ENCODE results near the gene PDPR.
"Not testable (repeated sequence)": the region's sequence is repeated elsewhere in the genome, so short reads cannot be mapped to it uniquely, and the experiment has no call there.

The PDPR gene

DNA sequence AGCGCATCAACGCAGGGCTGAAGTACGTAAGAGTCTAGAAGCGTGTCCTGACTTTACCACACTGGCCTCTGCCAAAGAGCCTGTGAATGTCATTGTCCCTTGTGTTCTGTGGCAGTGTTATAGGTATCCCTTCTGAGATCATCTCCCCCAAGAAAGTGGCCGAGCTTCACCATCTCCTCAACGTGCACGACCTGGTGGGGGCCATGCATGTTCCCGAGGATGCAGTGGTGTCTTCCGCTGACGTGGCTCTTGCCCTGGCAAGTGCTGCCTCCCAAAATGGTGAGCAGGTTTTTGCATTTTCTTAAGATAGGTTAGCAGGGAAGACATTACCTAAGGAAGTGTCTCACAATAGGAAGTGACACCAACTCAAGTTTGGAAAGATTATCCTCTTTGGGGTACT lies 14.7 kb downstream of the PDPR start:
- not testable (repeated sequence) for DNase-seq

DNA sequence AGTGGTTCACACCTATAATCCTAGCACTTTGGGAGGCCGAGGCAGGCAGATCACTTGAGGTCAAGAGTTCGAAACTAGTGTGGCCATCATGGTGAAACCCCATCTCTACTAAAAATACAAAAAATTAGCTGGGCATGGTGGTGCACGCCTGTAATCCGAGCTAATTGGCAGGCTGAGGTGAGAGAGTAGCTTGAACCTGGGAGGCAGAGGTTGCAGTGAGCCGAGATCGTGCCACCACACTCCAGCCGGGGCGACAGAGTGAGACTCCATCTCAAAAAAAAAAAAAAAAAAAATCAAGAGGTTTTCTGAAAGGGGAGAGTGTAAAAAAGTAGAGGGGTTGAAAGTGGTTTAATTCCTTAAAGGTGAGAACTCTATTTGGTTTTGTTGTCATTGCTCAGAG lies 21.7 kb downstream of the PDPR start:
- not testable (repeated sequence) for DNase-seq

DNA sequence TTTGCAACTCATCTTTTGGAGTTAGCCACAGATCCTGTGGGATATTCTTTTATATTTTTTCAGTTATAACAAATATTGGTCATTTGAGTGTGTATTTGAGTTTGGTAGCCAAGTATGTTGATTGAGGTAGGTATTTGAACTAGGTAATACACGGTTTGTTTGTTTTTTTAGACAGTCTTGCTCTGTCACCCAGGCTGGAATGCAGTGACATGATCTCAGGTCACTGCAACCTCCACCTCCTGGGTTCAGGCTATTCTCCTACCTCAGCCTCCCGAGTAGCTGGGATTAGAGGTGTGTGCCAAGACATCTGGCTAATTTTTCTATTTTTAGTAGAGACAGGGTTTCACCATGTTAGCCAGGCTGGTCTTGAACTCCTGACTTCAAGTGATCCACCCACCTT lies 22.5 kb downstream of the PDPR start:
- DNase-seq = not testable (repeated sequence)

DNA sequence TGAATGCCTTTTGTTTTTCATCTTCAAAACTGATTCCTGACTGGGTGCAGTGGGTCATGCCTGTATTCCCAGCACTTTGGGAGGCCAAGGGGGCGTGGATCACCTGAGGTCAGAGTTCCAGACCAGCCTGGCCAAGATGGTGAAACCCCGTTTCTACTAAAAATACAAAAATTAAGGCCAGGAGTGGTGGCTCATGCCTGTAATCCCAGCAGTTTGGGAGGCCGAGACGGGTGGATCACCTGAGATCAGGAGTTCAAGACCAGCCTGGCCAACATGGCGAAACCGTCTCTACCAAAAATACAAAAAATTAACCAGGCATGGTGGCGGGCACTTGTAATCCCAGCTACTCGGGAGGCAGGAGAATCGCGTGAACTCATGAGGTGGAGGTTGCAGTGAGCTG lies 28.6 kb downstream of the PDPR start:
- DNase-seq = not testable (repeated sequence)

DNA sequence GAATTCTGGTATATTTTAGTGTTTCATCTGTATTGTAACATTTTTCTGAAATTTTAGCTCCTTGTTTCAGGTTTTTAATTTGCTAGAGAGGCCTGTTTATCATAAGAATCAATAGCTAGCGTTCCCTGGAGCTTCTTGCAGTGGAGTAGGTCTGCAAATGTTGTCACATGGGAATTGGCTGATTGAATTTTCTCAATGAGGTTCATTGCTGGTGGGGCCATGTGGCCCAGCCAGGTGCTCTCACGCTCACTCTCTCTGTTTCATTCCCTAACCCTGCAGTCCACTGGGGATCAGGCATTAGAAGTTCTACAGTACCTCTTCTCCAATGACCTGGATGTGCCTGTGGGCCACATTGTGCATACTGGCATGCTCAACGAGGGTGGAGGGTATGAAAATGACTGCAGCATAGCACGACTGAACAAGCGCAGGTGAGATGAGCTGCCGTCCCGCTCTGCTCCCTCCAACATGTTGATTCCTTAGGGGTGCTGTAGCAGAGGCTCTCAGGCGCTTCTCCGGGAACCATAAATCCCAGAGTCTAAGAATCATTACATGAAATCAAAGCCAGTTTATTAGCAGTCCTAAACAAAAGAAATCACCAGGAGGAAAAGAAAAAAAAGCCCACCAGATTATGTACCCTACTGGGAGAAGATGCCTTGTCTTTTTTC lies 29.2 kb downstream of the PDPR start:
- DNase-seq = not testable (repeated sequence)

DNA sequence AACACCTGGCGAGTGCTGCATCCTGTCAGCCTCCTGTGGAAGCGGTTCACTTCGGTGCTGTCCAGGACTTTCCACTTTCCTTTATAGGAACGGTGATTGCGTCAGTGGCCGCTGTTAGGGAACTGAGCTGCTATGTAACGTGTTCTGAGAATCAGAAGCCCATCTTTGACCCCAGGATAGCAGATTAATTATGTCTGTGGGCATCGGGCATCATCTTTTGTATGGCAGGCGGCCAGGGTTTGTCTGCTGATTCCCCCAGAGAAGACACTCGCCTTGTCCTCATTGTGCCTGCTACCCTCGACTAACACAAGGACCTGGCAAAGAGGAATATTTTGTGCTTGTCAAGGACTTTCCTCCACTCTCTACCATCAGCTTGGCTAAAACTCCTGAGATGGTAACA lies 33.7 kb downstream of the PDPR start:
- DNase-seq = not testable (repeated sequence)

DNA sequence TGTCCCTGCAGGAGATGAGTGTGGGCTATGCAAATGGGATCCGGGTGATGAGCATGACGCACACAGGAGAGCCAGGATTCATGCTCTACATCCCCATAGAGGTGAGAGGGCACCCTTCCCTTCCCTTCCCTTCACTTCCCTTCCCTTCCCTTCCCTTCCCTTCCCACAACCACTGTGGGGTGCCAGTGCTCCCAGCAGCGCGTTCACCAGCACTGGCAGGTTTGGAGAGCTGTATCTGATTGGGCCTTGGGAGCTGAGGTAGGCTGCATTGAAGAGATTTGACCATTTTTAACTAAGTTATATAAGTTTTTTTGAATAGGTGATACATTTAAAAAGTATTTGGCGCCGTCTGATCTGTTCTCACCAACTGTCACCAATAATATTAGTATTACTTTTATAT lies 34.3 kb downstream of the PDPR start:
- not testable (repeated sequence) for DNase-seq

DNA sequence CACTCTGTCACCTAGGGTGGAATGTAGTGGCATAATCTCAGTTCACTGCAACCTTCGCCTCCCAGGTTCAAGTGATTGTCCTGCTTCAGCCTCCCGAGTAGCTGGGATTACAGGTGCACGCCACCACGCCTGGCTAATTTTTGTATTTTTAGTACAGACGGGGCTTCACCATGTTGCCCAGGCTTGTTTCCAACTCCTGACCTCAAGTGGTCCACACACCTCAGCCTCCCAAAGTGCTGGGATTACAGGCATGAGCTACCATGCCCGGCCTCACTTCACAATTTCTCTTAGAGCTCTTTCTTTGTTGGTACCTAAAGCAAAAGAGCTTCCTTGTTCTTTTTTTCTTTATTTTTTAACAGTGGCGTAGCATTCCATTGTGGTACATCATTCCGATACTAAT lies 35.2 kb downstream of the PDPR start:
- not testable (repeated sequence) for DNase-seq

DNA sequence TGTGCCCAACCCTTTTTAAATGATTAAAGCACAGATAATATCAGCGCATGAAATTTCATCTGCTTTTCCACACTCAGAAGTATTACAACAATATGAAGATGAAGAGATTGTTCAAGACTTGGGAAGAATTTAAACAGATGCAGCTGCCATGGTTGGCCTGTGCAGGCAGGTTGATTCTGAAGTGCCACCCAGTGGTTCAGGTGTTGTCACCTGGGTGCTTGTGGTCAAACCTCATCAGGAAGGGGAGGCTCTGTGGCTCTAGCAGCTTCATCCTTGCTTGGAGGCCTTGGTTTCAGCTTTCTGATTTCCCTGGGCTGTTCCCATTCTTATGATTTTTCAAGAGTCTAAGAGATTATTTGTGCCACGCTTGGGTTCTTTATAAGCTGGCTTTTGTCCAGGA lies 37.3 kb downstream of the PDPR start:
- no peak for DNase-seq

DNA sequence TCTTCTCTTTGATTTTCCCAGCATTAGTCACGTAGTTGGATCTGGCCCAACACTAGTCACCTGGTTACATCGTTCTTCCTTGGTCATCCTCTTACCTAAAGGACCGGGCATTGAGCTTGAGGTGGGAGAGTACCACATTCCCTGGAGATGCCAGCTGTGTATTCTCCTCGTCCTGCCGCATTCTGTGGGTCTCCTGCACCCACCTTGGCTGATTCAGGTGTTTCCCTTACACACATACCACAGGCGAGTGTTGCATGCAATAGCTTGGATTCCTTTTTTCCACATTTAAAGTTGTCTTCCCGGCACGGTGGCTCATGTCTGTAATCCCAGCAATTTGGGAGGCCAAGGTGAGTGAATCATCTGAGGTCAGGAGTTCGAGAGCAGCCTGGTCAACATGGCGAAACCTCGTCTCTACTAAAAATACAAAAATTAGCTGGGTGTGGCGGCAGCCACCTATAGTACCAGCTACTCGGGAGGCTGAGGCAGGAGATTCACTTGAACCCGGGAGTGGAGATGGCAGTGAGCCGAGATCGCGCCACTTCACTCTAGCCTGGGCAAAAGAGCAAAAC lies 37.9 kb downstream of the PDPR start:
- DNase-seq = no peak

DNA sequence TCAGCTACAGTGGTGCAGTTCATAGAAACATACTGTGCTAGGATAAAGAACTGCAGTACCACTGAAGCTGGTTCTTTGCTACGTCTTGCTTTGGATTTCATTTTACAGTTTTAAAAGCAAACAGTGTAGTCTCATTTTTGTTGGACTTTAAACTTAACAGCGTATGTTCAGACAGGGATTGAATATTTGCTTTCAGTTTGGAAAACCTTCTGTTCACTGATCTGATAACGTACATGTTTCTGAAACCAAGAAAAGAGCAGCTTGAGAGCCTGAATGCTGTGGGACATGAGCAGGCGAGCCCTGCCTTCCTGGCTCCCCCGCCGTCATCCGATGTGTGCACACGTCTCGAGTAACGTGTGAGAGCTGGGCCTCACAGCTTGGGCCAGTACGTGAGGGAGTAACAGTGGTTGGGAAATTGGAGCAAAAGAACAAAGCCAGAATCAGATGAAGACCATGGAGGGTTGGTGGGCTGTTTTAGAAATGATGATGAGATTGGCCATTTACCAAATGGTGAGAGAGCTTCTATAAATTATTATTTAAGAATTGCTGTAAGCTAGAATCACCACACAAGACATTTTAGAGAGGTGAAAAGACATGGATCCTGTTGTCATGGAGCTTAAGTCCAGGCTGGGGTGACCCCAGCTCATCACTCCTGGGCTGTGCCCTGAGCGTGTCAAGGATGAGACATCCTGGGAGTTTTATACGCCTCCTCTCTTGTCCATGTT lies 38.6 kb downstream of the PDPR start:
- no peak for DNase-seq

DNA sequence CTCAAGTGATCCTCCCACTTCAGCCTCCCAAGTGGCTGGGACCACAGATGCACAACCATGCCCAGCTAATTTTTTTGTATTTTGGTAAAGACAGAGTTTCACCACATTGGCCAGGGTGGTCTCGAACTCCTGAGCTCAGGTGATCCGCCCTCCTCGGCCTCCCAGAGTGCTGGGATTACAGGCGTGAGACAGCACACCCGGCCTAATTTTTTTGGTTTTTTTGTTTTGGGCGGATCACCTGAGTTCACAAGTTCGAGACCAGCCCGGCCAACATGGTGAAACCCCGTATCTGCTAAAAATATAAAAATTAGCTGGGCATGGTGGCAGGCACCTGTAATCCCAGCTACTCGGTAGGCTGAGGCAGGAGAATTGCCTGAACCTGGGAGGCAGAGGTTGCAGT lies 40.6 kb downstream of the PDPR start:
- DNase-seq = not testable (repeated sequence)

DNA sequence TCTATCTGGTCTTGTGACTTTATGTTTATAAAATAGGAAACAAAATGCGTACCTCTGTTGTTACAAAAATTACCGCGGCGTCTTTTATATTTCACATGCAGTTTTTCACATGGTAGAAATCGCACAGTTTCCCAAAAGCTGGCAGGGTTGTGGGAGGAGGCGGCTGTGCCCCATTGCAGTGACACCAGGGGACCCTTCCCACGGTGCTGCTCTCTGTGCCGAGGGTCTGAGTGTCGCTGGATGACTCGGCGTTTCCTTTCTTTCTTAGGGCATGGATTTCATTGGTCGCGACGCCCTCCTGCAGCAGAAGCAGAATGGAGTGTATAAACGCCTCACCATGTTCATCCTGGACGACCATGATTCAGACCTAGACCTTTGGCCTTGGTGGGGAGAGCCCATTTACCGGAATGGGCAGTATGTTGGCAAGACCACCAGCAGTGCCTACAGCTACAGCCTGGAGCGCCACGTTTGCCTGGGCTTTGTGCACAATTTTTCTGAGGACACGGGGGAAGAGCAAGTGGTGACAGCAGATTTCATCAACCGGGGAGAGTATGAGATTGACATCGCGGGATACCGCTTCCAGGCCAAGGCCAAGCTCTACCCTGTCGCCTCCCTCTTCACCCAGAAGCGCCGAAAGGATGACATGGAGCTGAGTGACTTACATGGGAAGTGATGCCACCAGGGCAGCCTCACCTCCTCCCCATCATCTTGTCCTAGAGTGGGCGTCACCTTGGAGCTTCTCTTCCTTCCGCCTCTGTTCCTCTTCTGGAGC lies 42.3 kb downstream of the PDPR start:
- peak in 1 of 2 experiments; percentile 18 for DNase-seq

DNA sequence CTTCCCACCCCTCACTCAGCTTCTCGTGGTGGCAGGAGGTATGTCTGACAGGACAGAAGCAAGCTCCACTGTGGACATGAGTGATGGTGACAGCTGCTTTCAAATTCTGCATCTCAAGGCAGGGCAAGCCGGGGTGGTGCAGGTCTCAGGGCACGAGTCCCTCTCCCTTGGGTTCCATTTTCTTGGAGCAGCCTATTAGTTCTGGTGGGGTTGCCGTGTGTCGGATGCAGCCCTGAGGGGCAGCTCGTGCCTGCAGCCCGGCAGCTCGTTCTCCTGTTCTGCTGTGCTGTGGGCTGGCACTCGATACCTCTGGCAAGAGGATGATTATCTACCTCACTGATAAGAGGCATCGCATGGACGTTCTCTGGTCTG lies 43.0 kb downstream of the PDPR start:
- peak in 1 of 2 experiments; percentile 17 for DNase-seq

DNA sequence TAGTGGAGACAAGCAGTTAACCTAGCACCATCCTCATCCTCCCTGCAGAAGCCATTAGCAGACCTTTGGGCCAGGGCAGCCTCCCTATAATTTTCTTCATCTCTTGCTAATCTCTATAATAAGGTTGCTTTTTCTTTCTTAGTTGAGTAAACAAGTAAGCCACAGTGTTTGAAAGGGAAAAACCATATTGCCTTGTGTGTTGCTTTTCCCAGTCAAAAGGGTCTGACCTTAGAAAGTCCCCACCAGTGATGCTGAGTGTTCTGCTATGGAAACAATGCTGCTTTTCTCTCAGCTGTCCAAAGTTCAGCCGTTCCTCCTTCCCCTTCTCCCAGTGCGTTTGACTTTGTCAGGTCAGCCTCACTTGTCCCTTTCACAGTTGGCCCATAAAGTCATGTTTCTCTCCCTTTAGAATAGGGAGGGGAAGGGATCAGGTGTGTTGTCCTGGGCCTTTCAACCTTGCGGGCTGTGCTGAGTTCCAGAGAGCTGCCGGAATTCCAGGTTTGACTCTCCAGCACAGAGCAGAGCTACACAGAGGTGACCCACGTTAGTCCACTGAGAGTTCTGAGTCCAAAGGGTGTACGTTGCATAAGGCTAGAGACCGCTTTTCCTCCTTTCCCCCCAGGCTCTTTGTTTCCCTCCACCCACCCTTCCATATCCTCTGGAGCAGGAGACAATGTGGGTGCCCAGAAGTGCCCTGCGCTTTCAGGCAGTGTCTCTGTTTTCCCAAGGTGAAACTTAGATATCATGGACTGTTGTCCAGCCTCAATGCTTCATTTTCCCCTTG lies 43.5 kb downstream of the PDPR start:
- DNase-seq = peak in 1 of 2 experiments; percentile 15

DNA sequence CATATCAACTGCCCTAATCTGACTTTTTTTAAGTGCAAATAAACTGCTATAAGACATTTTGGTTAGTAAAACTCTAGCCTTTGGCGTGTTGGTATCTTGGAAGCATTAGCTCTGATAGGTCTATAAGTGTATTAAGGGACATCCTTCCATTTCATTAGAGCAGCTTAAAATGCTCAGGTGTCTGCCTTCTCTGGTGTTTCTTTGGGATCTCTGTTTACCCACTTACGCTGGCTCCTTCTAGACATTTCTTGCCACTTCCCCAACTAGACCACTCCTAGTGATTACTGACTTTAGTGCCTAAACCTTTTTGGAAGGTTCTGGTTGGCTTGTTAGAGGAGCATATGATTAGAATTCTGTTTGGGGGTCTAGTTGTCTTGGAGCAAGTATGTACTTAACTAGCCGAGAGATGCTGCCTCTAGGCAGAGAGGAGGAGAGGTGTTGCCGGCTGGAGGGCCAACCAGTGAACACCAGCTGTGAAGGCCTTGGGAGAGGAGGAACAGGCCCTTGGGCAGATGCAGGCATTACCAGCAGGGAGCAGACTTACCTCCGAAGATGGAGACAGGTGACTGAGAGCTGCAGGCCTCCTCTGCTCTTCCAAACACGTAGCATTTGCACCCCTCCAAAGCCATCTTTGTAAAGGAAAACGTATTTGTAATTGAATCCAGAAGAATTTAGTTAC lies 44.3 kb downstream of the PDPR start:
- DNase-seq = peak in 1 of 2 experiments; percentile 21

DNA sequence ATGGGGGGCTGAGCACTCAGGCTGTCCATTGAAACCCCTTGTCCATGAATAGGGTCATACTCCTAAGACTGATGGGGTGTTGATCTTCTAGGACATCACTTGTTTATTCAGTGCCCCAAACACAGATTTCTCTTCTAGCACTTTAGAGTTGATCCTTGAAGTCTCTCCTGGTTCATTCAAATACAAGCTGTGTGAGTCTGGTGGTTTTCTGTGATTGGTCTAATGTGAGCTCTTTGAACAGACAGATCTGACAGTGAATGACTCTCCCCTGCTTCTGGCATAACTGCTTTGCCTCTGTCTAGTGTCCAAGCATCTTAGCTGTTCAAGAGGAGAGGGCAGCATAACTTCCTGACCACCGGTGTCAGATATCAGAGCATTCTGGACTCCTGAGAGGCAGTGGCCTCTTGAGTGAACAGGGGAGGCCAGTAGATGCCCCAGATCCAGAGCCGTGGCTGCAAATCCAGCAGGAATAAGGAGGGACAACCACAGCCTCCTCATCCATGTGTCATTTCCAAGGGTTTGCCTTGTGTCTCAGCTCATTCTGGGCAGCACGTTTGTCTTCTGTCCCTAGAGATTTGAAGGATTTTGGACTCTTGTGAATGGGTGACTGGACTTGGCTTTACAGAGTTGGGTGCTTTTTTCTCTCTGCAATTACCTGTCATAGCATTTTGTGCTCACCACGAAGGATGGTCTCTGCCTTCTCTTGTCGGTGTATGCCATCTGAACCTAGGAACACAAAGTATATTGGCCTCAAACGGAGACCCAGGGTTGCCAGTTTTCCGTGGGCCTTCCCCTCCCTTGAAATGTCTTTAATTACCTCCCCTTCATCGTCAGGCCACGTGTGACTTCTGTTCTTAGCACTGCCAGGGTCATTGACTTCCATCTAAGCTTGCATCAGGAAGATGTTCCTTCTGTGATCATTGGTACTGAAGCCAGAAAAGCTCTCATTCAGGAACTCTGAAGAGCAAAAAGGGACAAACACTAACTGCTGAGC lies 45.5 kb downstream of the PDPR start:
- no peak for DNase-seq

DNA sequence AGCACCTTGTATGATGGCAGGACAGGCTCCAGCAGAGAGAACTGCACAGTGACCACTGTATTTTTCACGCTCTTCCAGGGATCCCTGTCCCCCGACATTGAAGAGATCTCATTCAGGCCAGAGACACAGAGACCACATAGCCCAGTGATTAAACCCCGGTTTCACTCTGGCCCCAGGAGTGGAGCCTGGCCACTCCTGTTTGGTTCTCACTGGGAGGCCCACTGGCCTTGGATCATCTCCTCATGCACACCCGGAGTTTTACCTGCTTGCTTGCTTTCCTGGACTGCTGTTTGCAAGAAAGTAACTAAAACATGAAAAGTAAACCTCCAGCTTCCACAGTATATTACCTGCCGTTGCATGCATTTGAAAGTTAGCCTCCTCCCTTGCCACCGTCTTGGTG lies 46.3 kb downstream of the PDPR start:
- DNase-seq = peak in 1 of 2 experiments; percentile 16

DNA sequence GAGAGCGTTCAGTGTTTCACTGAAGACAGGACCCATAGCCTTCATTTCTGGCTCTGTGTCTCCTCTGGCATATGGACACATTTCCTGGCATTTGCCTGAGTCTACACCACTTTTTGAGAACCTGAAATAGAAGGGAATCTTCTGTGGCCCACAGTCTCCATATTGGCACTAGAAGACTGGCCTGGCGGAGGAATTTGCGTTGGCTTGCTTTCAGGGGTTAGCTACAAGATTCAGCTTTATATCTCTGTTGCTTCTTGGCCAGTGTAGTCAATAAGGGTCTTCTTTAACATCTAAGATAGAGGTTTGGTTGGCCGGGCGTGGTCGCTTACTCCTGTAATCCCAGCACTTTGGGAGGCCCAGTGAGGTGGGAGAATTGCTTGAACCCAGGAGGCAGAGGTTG lies 46.7 kb downstream of the PDPR start:
- no peak for DNase-seq

DNA sequence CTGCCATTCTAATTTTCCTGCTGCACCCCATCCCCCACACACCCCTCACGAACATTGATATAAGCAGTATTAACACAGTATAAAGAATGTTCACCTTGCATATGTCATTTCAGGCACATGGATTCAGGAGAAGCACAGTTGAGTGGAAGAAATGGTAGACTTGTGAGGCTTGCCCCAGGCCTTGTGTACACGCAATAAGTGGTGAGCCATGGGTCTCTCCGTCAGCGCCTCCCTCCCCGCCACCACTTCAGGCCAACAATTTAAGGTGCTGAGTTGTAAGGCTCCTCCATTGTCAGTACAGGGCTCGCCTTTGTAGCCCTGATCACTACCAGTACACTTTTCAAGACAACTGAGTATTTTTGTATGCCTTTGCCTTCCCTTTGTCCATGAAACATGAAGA lies 47.2 kb downstream of the PDPR start:
- DNase-seq = peak in 1 of 2 experiments; percentile 20

DNA sequence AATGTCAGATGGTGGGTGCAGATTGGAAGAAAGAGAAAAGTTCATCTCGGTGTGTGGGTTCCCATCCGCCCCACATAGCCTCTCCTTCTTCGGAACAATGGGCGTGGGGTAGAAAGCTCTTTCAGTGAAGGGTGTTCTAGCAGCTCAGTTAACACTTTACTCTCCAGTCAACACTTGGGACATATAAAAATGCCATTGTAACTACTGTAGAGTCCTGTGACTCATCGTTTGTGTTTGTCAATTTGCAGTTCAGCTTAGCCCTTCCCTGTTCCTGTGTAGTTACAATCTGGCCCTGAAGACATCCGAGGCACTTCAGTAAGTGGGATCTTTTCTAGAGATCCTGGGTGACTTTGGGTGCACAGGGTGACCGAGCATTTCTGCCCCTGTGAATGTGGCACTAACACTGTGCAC lies 47.9 kb downstream of the PDPR start:
- peak in 1 of 2 experiments; percentile 14 for DNase-seq
